ENCODE results near the gene HBS1L.

The HBS1L gene

GRCh38 chr6:134974370-134974769 is 80.3 kb downstream of the HBS1L start:
- ChIA-PET POLR2A (no interaction called here), CTCF (no interaction called here)
- Histone ChIP-seq H3K27ac (ENCODE audit: extremely low read depth, low read depth, low read length) (no peak overlapping the region), H3K9me3 (ENCODE audit: control insufficient read depth, insufficient read depth, low read depth, low read length) (no peaks in the 10 kb centered on the region), H3K4me3 (ENCODE audit: low read depth, low read length) (no peak overlapping the region), H3K4me1 (ENCODE audit: control insufficient read depth, insufficient read depth, low read length) (no peaks in the 10 kb centered on the region), H3K36me3 (ENCODE audit: control insufficient read depth in 2 of 2, insufficient read depth in 1 of 2, low read length in 2 of 2) (peaks cover 13 to 55% of the 10 kb centered on the region in 2 experiments)
- no peak for TF ChIP-seq ZNF530 (tag by site-specific recombination; IDR thresholded peaks at IDR 0.05; ENCODE audit: low read depth)
- TF ChIP-seq, protein P1, sequence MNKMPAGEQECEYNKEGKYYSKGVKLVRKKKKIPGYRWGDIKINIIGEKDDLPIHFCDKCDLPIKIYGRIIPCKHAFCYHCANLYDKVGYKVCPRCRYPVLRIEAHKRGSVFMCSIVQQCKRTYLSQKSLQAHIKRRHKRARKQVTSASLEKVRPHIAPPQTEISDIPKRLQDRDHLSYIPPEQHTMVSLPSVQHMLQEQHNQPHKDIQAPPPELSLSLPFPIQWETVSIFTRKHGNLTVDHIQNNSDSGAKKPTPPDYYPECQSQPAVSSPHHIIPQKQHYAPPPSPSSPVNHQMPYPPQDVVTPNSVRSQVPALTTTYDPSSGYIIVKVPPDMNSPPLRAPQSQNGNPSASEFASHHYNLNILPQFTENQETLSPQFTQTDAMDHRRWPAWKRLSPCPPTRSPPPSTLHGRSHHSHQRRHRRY (tag by site-specific recombination; IDR thresholded peaks at IDR 0.05) = no peak
- no peak for TF ChIP-seq YY1 (tag by site-specific recombination; IDR thresholded peaks at IDR 0.05)
- no peak for TF ChIP-seq ZNF785 (tag by site-specific recombination; IDR thresholded peaks at IDR 0.05)
- no peak for TF ChIP-seq GFI1B (tag by site-specific recombination; IDR thresholded peaks at IDR 0.05)
- TF ChIP-seq ZNF175 (tag by site-specific recombination; IDR thresholded peaks at IDR 0.05) = no peak
- TF ChIP-seq, protein P2, sequence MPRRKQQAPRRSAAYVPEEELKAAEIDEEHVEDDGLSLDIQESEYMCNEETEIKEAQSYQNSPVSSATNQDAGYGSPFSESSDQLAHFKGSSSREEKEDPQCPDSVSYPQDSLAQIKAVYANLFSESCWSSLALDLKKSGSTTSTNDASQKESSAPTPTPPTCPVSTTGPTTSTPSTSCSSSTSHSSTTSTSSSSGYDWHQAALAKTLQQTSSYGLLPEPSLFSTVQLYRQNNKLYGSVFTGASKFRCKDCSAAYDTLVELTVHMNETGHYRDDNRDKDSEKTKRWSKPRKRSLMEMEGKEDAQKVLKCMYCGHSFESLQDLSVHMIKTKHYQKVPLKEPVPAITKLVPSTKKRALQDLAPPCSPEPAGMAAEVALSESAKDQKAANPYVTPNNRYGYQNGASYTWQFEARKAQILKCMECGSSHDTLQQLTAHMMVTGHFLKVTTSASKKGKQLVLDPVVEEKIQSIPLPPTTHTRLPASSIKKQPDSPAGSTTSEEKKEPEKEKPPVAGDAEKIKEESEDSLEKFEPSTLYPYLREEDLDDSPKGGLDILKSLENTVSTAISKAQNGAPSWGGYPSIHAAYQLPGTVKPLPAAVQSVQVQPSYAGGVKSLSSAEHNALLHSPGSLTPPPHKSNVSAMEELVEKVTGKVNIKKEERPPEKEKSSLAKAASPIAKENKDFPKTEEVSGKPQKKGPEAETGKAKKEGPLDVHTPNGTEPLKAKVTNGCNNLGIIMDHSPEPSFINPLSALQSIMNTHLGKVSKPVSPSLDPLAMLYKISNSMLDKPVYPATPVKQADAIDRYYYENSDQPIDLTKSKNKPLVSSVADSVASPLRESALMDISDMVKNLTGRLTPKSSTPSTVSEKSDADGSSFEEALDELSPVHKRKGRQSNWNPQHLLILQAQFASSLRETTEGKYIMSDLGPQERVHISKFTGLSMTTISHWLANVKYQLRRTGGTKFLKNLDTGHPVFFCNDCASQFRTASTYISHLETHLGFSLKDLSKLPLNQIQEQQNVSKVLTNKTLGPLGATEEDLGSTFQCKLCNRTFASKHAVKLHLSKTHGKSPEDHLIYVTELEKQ (tag by site-specific recombination; IDR thresholded peaks at IDR 0.05; ENCODE audit: borderline replicate concordance) = no peak

- Histone ChIP-seq H3K4me1 (ENCODE audit: control insufficient read depth, insufficient read depth, low read length) (no peaks in the 10 kb centered on the region), H3K27ac (ENCODE audit: extremely low read depth, low read depth, low read length) (no peak overlapping the region), H3K36me3 (ENCODE audit: control insufficient read depth in 2 of 2, insufficient read depth in 1 of 2, low read length in 2 of 2) (peaks cover 13 to 51% of the 10 kb centered on the region in 2 experiments), H3K4me3 (ENCODE audit: low read depth, low read length) (no peak overlapping the region), H3K9me3 (ENCODE audit: control insufficient read depth, insufficient read depth, low read depth, low read length) (no peaks in the 10 kb centered on the region)
- ChIA-PET CTCF (interaction anchor here (0.5 to 1.8 kb wide), 5 partner anchors 27 to 430 kb away, joined by 3 to 8 read pairs (median 5); no protein-coding TSS in a partner anchor), POLR2A (interaction anchor here (1.1 kb wide), 1 partner anchor 87 kb away, joined by 4 read pairs; the partner anchor contains the start of gene HBS1L)
- TF ChIP-seq FEZF1 (tag by site-specific recombination; IDR thresholded peaks at IDR 0.05) (no peak), ZNF394 (tag by site-specific recombination; IDR thresholded peaks at IDR 0.05; ENCODE audit: borderline replicate concordance) (no peak), ZNF624 (tag by site-specific recombination; IDR thresholded peaks at IDR 0.05) (no peak), ZNF514 (tag by site-specific recombination; IDR thresholded peaks at IDR 0.05) (no peak), ZNF777 (tag by site-specific recombination; IDR thresholded peaks at IDR 0.05; ENCODE audit: borderline replicate concordance) (no peak), TCF7L2 (IDR thresholded peaks at IDR 0.05; ENCODE audit: borderline replicate concordance, low read depth, low read length) (no peak), ZNF335 (tag by site-specific recombination; conservative IDR thresholded peaks at IDR 0.05) (no peak), GLI2 (tag by site-specific recombination; IDR thresholded peaks at IDR 0.05; ENCODE audit: borderline replicate concordance, low read depth) (no peak), KLF17 (tag by site-specific recombination; IDR thresholded peaks at IDR 0.05) (no peak), ZNF473 (tag by site-specific recombination; IDR thresholded peaks at IDR 0.05) (no peak)
- TF ChIP-seq, protein P3, sequence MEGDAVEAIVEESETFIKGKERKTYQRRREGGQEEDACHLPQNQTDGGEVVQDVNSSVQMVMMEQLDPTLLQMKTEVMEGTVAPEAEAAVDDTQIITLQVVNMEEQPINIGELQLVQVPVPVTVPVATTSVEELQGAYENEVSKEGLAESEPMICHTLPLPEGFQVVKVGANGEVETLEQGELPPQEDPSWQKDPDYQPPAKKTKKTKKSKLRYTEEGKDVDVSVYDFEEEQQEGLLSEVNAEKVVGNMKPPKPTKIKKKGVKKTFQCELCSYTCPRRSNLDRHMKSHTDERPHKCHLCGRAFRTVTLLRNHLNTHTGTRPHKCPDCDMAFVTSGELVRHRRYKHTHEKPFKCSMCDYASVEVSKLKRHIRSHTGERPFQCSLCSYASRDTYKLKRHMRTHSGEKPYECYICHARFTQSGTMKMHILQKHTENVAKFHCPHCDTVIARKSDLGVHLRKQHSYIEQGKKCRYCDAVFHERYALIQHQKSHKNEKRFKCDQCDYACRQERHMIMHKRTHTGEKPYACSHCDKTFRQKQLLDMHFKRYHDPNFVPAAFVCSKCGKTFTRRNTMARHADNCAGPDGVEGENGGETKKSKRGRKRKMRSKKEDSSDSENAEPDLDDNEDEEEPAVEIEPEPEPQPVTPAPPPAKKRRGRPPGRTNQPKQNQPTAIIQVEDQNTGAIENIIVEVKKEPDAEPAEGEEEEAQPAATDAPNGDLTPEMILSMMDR (tag by site-specific recombination; IDR thresholded peaks at IDR 0.05) = no peak
- TF ChIP-seq, protein P4, sequence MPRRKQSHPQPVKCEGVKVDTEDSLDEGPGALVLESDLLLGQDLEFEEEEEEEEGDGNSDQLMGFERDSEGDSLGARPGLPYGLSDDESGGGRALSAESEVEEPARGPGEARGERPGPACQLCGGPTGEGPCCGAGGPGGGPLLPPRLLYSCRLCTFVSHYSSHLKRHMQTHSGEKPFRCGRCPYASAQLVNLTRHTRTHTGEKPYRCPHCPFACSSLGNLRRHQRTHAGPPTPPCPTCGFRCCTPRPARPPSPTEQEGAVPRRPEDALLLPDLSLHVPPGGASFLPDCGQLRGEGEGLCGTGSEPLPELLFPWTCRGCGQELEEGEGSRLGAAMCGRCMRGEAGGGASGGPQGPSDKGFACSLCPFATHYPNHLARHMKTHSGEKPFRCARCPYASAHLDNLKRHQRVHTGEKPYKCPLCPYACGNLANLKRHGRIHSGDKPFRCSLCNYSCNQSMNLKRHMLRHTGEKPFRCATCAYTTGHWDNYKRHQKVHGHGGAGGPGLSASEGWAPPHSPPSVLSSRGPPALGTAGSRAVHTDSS (tag by site-specific recombination; IDR thresholded peaks at IDR 0.05) = no peak
Observed at GRCh38 chr6:134967711-134968110, 86.9 kb downstream of the HBS1L start.
